NCI-H460 (cell line): ENCODE results near the gene IL6ST. TPM values are rescaled to one million over a fixed set of nuclear protein-coding genes. Genes with fewer than 3 reads are reported as not detected.

Experiments
- DNase-seq: peaks from one replicate; pipeline ENCODE4 v3.0.0-alpha.2; 2016; ENCODE audit warnings: low read depth; ENCODE audit errors: extremely low read depth
- small RNA-seq, 2 experiments: library from RNA; depleted of rRNA; stranded (forward); fragments of <200 nt; gene quantifications; one replicate each; pipeline ENCODE3, GENCODE V24; 2014
- total RNA-seq: library from RNA; depleted of rRNA; stranded (reverse); fragments of >200 nt; shearing (Covaris generic); gene quantifications from 2 replicates; pipeline ENCODE4 v1.2.3, GENCODE V29; 2014; rRNA removed

The IL6ST gene
- total RNA-seq, 1 experiment from 2014 or later: 44.3 TPM

- DNase-seq: no peak
Measured at GRCh38 chr5:55900068-55900467, 94.7 kb downstream of the IL6ST start.

DNA sequence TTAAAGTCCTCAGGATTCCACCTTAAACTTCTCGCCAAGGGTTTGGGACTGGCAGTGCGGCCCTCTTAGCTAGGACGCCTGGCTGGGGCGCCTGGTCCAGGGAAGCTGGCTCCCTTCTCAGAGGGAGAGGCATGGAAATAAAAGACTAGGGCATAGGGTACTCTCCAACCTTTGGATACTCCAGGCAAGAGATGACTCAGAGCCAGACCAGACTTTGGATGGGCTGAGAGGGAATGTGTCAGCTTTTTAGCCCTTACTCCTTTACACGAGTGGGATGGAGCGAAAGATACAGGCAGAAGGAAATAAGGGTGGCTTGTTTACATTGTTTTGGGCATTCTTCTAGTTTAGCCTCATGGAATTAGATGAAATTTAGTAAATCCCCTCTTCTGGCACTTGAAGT is 95.4 kb downstream of the IL6ST start:
- DNase-seq: no peak

DNA sequence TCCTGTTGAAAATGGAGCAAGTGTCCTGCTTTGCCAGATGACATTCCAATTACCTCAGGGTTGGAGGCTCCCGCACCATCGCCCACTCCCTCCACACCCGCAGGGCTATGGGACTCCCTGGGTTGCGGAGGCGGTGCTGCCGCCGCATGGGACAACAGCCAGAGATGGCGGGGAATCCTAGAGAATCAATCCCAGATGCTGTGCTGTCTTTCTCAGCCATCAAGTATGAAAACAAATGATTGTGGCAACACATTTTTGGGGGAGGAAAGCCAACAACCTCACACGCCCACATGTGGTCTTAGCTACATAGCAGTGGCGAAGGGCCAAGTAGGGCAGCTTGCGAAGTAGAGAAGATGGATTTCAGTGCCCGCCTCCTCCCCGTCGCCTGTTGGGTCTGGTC is 96.9 kb downstream of the IL6ST start:
- no peak for DNase-seq

DNA sequence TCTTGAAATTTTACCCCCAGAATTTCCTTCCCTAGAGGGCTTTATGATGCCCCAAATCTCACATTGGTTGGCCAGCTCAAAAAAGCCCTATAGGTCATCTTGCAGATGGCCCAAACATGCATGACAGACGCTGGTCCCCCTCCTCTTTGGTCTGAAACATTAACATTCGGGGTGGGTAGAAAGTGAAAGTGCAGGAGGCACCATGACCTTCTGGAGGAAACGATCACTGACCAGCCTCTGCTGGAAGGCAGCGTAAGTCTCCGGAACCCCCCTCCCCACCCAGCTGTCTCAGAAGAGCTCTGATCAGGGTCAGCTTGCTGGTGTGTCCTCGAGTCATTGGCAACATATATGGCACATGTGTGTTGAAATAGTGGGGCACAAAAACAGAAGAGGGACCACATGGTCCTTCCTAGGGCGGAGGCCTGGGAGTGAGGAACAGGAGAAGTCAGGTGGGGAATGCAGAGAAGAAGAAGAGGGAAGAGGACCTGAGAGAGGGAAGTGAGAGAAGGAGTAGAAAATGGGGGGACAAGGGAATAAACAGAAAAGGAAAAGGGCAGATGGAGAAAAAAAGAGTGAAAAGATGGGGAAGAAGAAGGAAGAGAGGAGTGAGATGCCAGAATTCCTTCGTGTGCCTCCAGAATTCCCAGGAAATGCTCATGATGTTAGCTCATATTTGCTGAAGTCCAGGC is 97.4 kb downstream of the IL6ST start:
- no peak for DNase-seq

DNA sequence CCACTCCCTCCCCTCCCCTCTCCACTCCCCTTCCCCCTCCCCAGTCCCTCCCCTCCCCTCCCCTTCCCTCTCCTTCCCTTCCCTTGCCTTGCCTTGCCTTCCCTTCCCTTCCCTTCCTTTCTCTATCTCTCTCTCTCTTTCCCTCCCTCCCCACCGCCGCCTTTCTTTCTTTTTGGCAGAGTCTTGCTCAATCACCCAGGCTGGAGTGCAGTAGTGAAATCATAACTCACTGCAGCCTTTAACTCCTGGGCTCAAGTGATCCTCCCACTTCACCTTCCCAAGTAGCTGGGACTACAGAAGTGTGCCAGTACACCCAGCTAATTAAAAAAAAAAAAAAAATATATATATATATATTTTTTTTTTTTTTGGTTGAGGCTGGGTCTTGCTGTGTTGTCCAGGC is 98.1 kb downstream of the IL6ST start:
- DNase-seq: no peak

GRCh38 chr5:55896238-55896637 is 98.5 kb downstream of the IL6ST start:
- no peak for DNase-seq

DNA sequence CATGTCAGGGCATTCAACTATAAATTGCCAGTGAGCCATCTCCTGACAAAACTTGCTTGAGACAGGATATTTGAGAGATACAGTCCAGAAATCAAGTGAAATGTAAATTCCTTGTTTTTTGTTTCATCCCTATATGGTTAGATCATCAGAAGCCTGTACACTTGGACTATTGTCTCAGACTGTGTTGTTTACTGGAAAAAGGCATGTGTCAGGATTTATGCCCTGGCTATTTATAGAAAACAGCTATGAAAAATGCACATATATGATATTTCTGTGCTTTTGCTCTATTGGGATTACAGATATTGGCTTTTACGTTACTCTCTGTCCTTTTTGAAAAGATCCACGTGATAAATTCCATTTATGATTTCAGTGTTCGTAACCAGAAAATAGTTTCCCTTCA is 99.4 kb downstream of the IL6ST start:
- no peak for DNase-seq

GRCh38 chr5:55894135-55894534 is 100.6 kb downstream of the IL6ST start:
- no peak for DNase-seq

DNA sequence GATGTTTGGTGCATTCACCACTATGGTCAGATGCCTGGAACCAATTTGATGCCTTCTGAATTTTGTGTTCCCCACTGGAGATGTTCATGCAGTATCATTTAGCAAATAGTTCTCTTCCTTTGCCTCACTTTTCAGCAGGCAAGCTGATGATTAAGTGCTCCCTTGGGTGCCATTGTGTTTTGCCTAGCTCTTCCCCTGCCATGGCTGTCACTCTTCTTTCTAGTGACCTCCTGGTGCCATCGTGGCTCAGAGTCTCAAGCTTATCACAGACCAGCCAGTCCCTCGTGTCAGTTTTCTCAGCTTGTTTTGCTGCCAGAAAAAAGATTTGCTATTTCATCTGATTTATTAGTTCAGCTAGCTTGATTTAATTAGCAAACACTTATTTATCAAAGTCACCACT is 102.3 kb downstream of the IL6ST start:
- DNase-seq: no peak

DNA sequence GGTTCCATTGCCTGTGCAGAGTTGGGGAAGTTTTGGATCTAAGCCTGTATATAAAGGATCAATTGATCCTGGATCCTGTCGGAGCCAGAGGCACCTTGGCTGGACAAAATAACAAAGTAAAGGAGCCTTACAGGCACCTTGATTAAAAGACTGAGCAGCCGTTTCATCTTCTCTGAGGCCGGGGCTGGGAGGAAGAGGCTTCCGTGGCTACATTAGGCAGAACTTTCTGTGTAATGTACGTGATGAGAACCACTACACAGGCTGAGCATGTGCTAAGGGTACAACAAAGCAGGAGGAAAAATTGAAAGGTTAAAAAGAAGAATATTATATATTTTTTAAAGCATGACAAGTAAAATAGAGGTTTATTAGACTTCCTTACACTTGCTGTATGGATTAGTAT is 106.6 kb downstream of the IL6ST start:
- no peak for DNase-seq

GRCh38 chr5:55885359-55885758 is 109.4 kb downstream of the IL6ST start:
- DNase-seq: no peak

Small RNA genes within 50 kb of the gene (small RNA-seq; reads per million reads assigned to genes)
- 0 to 0.06 reads per million in 2 experiments for gene AC016596.1
- 0.02 to 0.06 reads per million in 2 experiments for gene RF01210

Other genes starting within 250 kb of the IL6ST start
- not detected in 2 replicates for gene IL31RA, start 143.6 kb downstream of the IL6ST start, total RNA-seq
- not detected in 2 replicates for gene ANKRD55, start 238.4 kb upstream of the IL6ST start, total RNA-seq